Trophoblast cell (in vitro differentiated cells and primary cell): ENCODE data around the gene SPAG17.

Experiments
- DNase-seq, 2 donors: peaks; one replicate each; pipeline ENCODE4 v3.0.0-alpha.2; 2016
- H2AFZ ChIP-seq: 2 replicates; pipeline ENCODE4 v1.6.1; 2013; ENCODE audit warnings: low read length, moderate library complexity, mild to moderate bottlenecking; ENCODE audit not compliant: insufficient read depth, poor library complexity
- H2AK5ac ChIP-seq: 2 replicates; pipeline ENCODE4 v1.6.1; 2013; ENCODE audit warnings: mild to moderate bottlenecking, low read length
- H2BK120ac ChIP-seq: 2 replicates; pipeline ENCODE4 v1.6.1; 2013; ENCODE audit warnings: low read length, mild to moderate bottlenecking, moderate library complexity; ENCODE audit not compliant: insufficient read depth, poor library complexity
- H2BK12ac ChIP-seq: 2 replicates; pipeline ENCODE4 v1.6.1; 2013; ENCODE audit warnings: mild to moderate bottlenecking, low read length, moderate library complexity
- H2BK5ac ChIP-seq: 2 replicates; pipeline ENCODE4 v1.6.1; 2013; ENCODE audit warnings: low read length, low read depth, moderate library complexity, mild to moderate bottlenecking; ENCODE audit not compliant: poor library complexity
- H3K14ac ChIP-seq: 2 replicates; pipeline ENCODE4 v1.6.1; 2013; ENCODE audit warnings: mild to moderate bottlenecking, low read length
- H3K18ac ChIP-seq: 2 replicates; pipeline ENCODE4 v1.6.1; 2013; ENCODE audit warnings: mild to moderate bottlenecking, low read length
- H3K23ac ChIP-seq: 2 replicates; pipeline ENCODE4 v1.6.1; 2013; ENCODE audit warnings: low read length
- H3K27ac ChIP-seq: 2 replicates; pipeline ENCODE4 v1.5.1; 2013; ENCODE audit warnings: low read depth, mild to moderate bottlenecking, inconsistent platforms, low read length, moderate library complexity
- H3K27me3 ChIP-seq: 2 replicates; pipeline ENCODE4 v1.6.1; 2013; ENCODE audit warnings: inconsistent platforms, mild to moderate bottlenecking, low read length, moderate library complexity; ENCODE audit not compliant: insufficient read depth
- H3K36me3 ChIP-seq, 2 experiments: 1 replicate in 1 of 2; 2 replicates in 1 of 2; pipeline ENCODE4 v1.6.1; 2013; ENCODE audit warnings: low read length in 2 of 2, mild to moderate bottlenecking in 2 of 2, moderate library complexity in 1 of 2; ENCODE audit not compliant: insufficient read depth in 2 of 2, control insufficient read depth in 1 of 2
- H3K4ac ChIP-seq: 2 replicates; pipeline ENCODE4 v1.6.1; 2013; ENCODE audit warnings: low read depth, mild to moderate bottlenecking, low read length, moderate library complexity
- H3K4me1 ChIP-seq, 2 experiments: 1 replicate in 1 of 2; 2 replicates in 1 of 2; pipeline ENCODE4 v1.6.1; 2013; ENCODE audit warnings: low read length in 2 of 2, mild to moderate bottlenecking in 2 of 2, moderate library complexity in 1 of 2; ENCODE audit not compliant: insufficient read depth in 2 of 2, control insufficient read depth in 1 of 2
- H3K4me2 ChIP-seq: 2 replicates; pipeline ENCODE4 v1.6.1; 2013; ENCODE audit warnings: inconsistent platforms, mild to moderate bottlenecking, low read length, moderate library complexity
- H3K4me3 ChIP-seq: 2 replicates; pipeline ENCODE4 v1.5.1; 2013; ENCODE audit warnings: mild to moderate bottlenecking, low read depth, low read length, inconsistent platforms
- H3K79me1 ChIP-seq: one replicate; pipeline ENCODE4 v1.6.1; 2013; ENCODE audit warnings: low read length
- H3K79me2 ChIP-seq: 2 replicates; pipeline ENCODE4 v1.6.1; 2013; ENCODE audit warnings: low read length, mild to moderate bottlenecking; ENCODE audit not compliant: control insufficient read depth, insufficient read depth, poor library complexity
- H3K9ac ChIP-seq: 2 replicates; pipeline ENCODE4 v1.6.1; 2013; ENCODE audit warnings: mild to moderate bottlenecking, low read length
- H3K9me3 ChIP-seq: 2 replicates; pipeline ENCODE4 v1.6.1; 2013; ENCODE audit warnings: low read depth, mild to moderate bottlenecking, control low read depth, inconsistent platforms, low read length; ENCODE audit not compliant: insufficient read depth
- H4K12ac ChIP-seq: 2 replicates; pipeline ENCODE4 v1.6.1; 2013; ENCODE audit warnings: low read depth, mild to moderate bottlenecking, low read length, moderate library complexity
- H4K8ac ChIP-seq: 2 replicates; pipeline ENCODE4 v1.6.1; 2013; ENCODE audit warnings: low read depth, mild to moderate bottlenecking, low read length, moderate library complexity
- H4K91ac ChIP-seq: one replicate; pipeline ENCODE4 v1.6.1; 2013; ENCODE audit warnings: low read depth, mild to moderate bottlenecking, low read length, moderate library complexity
- WGBS: extraction: QIAGEN DNeasy Blood & Tissue Kit; methylation state at CpG from one replicate; pipeline ENCODE4 v1.1.7; 2013; ENCODE audit warnings: missing lambda C conversion rate; ENCODE audit not compliant: insufficient read length, insufficient coverage; ENCODE audit errors: extremely low coverage; 5-methylcytosine and 5-hydroxymethylcytosine counted together

The SPAG17 gene

DNA sequence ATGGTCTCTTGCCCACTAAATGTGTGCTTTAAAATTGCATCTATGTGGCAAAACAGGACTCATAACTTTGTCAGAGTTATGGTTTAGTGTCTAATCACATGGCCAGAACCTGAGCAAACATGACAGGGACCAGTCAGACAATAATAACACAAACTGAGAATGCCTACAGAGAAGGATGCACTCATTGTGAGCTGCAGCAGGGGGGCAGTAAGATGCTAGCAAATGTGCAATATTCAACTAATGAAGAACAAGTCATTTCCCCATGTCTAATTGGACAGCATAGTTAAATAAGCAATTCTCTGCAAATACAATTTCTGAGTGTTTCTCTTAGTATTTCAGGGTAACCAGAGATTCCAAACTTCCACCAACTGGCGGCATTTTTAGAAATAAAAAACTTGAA lies 30.8 kb downstream of the SPAG17 start:
- no peak overlapping the region for H3K4ac ChIP-seq
- no peaks in the 10 kb centered on the region for H3K9me3 ChIP-seq
- no peak overlapping the region for H3K4me3 ChIP-seq
- H3K36me3 ChIP-seq, result no peaks in the 10 kb centered on the region
- H3K4me2 ChIP-seq, result no peak overlapping the region
- H2AK5ac ChIP-seq, result no peak overlapping the region
- H2BK120ac ChIP-seq, result no peak overlapping the region
- H2BK12ac ChIP-seq, result no peak overlapping the region
- no peak overlapping the region for H3K18ac ChIP-seq
- no peak overlapping the region for H3K27ac ChIP-seq
- no peak overlapping the region for H2BK5ac ChIP-seq
- WGBS, result no CpG with 5 or more reads among the region's 1 CpG
- H3K9ac ChIP-seq, result no peak overlapping the region
- H3K79me2 ChIP-seq, result no peaks in the 10 kb centered on the region
- H3K79me1 ChIP-seq, result no peaks in the 10 kb centered on the region
- peaks cover 0 to 3% of the 10 kb centered on the region in 2 experiments for H3K4me1 ChIP-seq
- no peak overlapping the region for H2AFZ ChIP-seq
- H4K12ac ChIP-seq, result no peak overlapping the region
- no peaks in the 10 kb centered on the region for H3K27me3 ChIP-seq
- H3K23ac ChIP-seq, result no peak overlapping the region
- H4K8ac ChIP-seq, result no peak overlapping the region
- DNase-seq, result peak; percentile 11 to 31
- no peak overlapping the region for H3K14ac ChIP-seq
- no peak overlapping the region for H4K91ac ChIP-seq

DNA sequence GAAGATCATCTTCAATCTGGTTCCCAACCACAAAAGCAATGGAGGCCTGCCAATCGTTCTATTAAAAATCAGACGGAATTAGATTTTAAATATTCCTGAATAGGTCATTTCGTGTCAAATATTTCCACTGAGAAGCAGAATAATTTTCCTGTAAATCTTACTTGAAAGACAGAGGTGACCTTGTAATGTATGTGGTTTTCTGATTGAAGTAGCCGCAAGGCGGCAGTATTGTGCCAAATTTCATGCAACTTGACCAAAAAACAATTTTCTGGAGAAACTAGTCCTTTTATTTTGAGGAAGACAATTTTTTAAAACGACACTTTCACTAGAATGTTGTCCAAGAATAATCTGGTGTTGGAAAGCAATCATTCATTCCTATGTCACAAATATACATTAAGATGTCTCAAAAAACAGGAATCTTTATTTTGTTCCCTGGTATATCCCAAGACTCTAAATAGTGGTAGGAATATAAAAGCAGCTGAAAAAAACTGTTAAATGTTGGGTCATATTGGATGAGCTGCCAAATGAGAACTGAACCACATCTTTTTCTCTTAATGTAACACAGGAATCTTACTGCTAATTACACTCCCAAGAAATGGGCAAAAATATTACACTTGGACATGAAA lies 33.6 kb downstream of the SPAG17 start:
- H2BK5ac ChIP-seq, result no peak overlapping the region
- H2BK120ac ChIP-seq, result no peak overlapping the region
- H4K8ac ChIP-seq, result no peak overlapping the region
- H2AFZ ChIP-seq, result no peak overlapping the region
- no peak overlapping the region for H2BK12ac ChIP-seq
- H4K12ac ChIP-seq, result no peak overlapping the region
- no peak overlapping the region for H3K4me2 ChIP-seq
- H3K79me1 ChIP-seq, result no peaks in the 10 kb centered on the region
- no peaks in the 10 kb centered on the region for H3K9me3 ChIP-seq
- H3K14ac ChIP-seq, result no peak overlapping the region
- no peak overlapping the region for H3K23ac ChIP-seq
- no peak overlapping the region for H4K91ac ChIP-seq
- no peaks in the 10 kb centered on the region for H3K79me2 ChIP-seq
- H3K27ac ChIP-seq, result no peak overlapping the region
- H3K27me3 ChIP-seq, result no peaks in the 10 kb centered on the region
- no peak overlapping the region for H2AK5ac ChIP-seq
- H3K36me3 ChIP-seq, result no peaks in the 10 kb centered on the region
- no peak overlapping the region for H3K9ac ChIP-seq
- no peak overlapping the region for H3K4ac ChIP-seq
- WGBS, result no CpG with 5 or more reads among the region's 6 CpGs
- peaks cover 0 to 2% of the 10 kb centered on the region in 2 experiments for H3K4me1 ChIP-seq
- H3K4me3 ChIP-seq, result no peak overlapping the region
- H3K18ac ChIP-seq, result no peak overlapping the region
- DNase-seq, result peak; percentile 33 to 85

DNA sequence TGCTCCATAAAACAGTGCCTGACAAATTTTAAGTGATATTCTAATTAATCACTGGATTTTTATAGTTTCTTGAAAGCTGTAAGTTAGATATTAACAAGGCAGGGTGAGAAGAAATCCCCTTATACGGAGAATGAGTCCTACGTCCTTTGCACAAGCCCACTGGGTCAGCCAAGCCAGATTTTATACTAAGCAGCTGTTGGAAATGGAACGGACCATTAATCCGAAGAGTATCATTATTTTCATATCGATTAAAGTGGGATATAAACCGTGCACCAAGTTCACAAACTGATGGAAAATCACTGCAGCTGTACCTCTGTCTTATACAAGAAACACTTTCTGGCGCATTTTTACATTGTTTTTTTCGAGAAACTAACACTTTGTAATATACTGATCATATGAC lies 35.2 kb downstream of the SPAG17 start:
- Histone ChIP-seq H4K12ac (no peak overlapping the region), H3K23ac (no peak overlapping the region), H2AK5ac (no peak overlapping the region), H3K9me3 (no peaks in the 10 kb centered on the region), H4K91ac (no peak overlapping the region), H3K18ac (no peak overlapping the region), H2BK12ac (no peak overlapping the region), H2BK120ac (no peak overlapping the region), H2AFZ (no peak overlapping the region), H3K27me3 (no peaks in the 10 kb centered on the region), H4K8ac (no peak overlapping the region), H3K14ac (no peak overlapping the region), H3K4me2 (no peak overlapping the region), H3K9ac (no peak overlapping the region), H3K36me3 (no peaks in the 10 kb centered on the region), H3K79me1 (no peaks in the 10 kb centered on the region), H3K4me1 (peaks cover 0 to 2% of the 10 kb centered on the region in 2 experiments), H3K4me3 (no peak overlapping the region), H3K79me2 (no peaks in the 10 kb centered on the region), H3K4ac (no peak overlapping the region), H3K27ac (no peak overlapping the region), H2BK5ac (no peak overlapping the region)
- WGBS, result no CpG with 5 or more reads among the region's 8 CpGs
- DNase-seq, result no peak

DNA sequence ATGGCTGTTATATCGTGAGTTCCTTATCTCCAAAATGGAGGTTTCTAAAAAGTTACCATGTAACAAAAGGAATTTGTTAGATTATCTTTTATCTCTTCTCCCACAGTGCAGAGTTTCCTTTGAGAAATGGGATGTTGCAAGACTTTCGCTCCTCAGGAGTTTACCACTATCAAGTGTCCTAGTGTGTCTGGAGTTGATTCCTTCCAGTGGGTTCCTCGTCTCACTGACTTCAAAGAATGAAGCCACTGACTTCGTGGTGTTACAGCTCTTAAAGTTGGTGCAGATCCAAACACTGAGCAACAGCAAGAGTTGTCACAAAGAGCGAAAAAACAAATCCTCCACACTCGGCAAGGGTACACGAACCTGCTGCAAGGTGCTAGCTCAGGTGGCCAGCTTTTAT lies 37.0 kb downstream of the SPAG17 start:
- no peaks in the 10 kb centered on the region for H3K9me3 ChIP-seq
- no peak overlapping the region for H4K12ac ChIP-seq
- H3K9ac ChIP-seq, result no peak overlapping the region
- H2BK120ac ChIP-seq, result peak overlapping the region; percentile 63
- no peak overlapping the region for H3K4ac ChIP-seq
- no peak overlapping the region for H4K8ac ChIP-seq
- H2BK12ac ChIP-seq, result peak overlapping the region; percentile 65
- no CpG with 5 or more reads among the region's 7 CpGs for WGBS
- no peak overlapping the region for H3K23ac ChIP-seq
- H3K36me3 ChIP-seq, result no peaks in the 10 kb centered on the region
- H3K4me2 ChIP-seq, result no peak overlapping the region
- peak overlapping the region; percentile 46 for H3K27ac ChIP-seq
- H3K4me3 ChIP-seq, result no peak overlapping the region
- H2AK5ac ChIP-seq, result no peak overlapping the region
- H4K91ac ChIP-seq, result no peak overlapping the region
- peak; percentile 51 to 85 for DNase-seq
- no peaks in the 10 kb centered on the region for H3K79me1 ChIP-seq
- no peaks in the 10 kb centered on the region for H3K79me2 ChIP-seq
- no peaks in the 10 kb centered on the region for H3K27me3 ChIP-seq
- no peak overlapping the region for H3K14ac ChIP-seq
- H2BK5ac ChIP-seq, result no peak overlapping the region
- no peak overlapping the region for H2AFZ ChIP-seq
- peaks cover 0 to 2% of the 10 kb centered on the region in 2 experiments for H3K4me1 ChIP-seq
- no peak overlapping the region for H3K18ac ChIP-seq
